Suprapubic skin (tissue), 4 donors: ENCODE measurements around the gene SACM1L. TPM values are rescaled to one million over a fixed set of nuclear protein-coding genes. Genes with fewer than 3 reads are reported as not detected.

ENCODE experiments used
- DNase-seq, 2 donors: peaks; one replicate each; pipeline ENCODE4 v3.0.0-alpha.2; 2019; ENCODE audit warnings: low spot score in 2 of 2
- H3K27ac ChIP-seq: fragments of 200-600 bp; sonication (generic); one replicate; pipeline ENCODE4 v1.5.1; 2019
- H3K27me3 ChIP-seq: fragments of 200-600 bp; sonication (generic); one replicate; pipeline ENCODE4 v1.5.1; 2019
- H3K36me3 ChIP-seq: fragments of 200-600 bp; sonication (generic); one replicate; pipeline ENCODE4 v1.5.1; 2019
- H3K4me1 ChIP-seq: fragments of 200-600 bp; sonication (generic); one replicate; pipeline ENCODE4 v1.5.1; 2019
- H3K4me3 ChIP-seq: fragments of 200-600 bp; sonication (generic); one replicate; pipeline ENCODE4 v1.5.1; 2019; ENCODE audit warnings: mild to moderate bottlenecking
- H3K9me3 ChIP-seq: fragments of 200-600 bp; sonication (generic); one replicate; pipeline ENCODE4 v1.5.1; 2019
- EP300 ChIP-seq: sonication (generic); formaldehyde crosslinking; IDR thresholded peaks from one replicate; pipeline ENCODE4 v1.6.1; 2017; ENCODE audit warnings: antibody characterized with exemption
- POLR2A ChIP-seq, 2 donors: fragments of 450-650 bp; IDR thresholded peaks; one replicate each; pipeline ENCODE4 v1.6.1; 2017; ENCODE audit warnings: antibody characterized with exemption in 2 of 2, mild to moderate bottlenecking in 2 of 2, moderate library complexity in 2 of 2
- POLR2AphosphoS5 ChIP-seq, 3 donors: sonication (generic); formaldehyde crosslinking; IDR thresholded peaks; one replicate each; pipeline ENCODE4 v1.6.1; 2017; ENCODE audit warnings: antibody characterized with exemption in 3 of 3
- WGBS: methylation state at CpG from one replicate; pipeline ENCODE4 v1.1.5; 2018; 5-methylcytosine and 5-hydroxymethylcytosine counted together
- total RNA-seq, 4 donors: library from RNA; depleted of rRNA; stranded (reverse); fragments of >200 nt; gene quantifications; one replicate each; pipeline ENCODE4 v1.1.0, GENCODE V29; 2016
- TF ChIP-seq, protein P1 (sequence below), 2 donors: fragments of 200-600 bp in 1 of 2; fragments of 450-650 bp in 1 of 2; sonication (generic) in 1 of 2; IDR thresholded peaks; one replicate each; pipeline ENCODE4 v1.5.1; 2016 to 2019; ENCODE audit warnings: antibody characterized with exemption in 2 of 2, mild to moderate bottlenecking in 1 of 2, moderate library complexity in 1 of 2

Gene SACM1L
- total RNA-seq, 4 donors from 2014 or later = 22.8 to 48.9 (median 31.2) TPM

DNA sequence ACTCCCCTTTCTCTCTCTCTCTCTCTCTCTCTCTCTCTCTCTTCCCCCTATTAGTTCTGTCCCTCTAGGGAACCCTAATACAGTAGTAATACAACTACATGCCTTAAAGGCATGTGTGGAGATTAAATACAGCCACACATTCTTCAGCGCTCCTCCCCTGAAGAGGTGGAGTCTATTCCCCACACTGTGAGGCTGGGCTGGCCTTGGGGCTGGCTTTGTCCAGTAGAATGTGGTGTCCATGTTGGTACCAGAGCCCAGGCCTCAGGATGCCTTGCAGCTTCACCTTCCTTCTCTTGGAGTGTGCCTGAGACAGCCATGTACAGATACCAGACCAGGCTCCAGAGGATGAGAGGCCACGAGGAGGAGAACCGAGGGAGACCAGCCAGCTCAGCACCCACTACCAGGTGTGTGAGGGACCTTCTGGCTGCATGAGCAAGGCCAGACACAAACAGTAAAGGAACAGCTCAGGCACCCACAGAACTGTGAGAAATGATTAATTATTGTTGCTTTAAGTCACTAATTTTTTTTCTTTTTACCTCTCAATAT is 96.5 kb downstream of the SACM1L start:
- H3K4me3 ChIP-seq = no peak overlapping the region
- H3K27ac ChIP-seq = no peak overlapping the region
- TF ChIP-seq, protein P1, sequence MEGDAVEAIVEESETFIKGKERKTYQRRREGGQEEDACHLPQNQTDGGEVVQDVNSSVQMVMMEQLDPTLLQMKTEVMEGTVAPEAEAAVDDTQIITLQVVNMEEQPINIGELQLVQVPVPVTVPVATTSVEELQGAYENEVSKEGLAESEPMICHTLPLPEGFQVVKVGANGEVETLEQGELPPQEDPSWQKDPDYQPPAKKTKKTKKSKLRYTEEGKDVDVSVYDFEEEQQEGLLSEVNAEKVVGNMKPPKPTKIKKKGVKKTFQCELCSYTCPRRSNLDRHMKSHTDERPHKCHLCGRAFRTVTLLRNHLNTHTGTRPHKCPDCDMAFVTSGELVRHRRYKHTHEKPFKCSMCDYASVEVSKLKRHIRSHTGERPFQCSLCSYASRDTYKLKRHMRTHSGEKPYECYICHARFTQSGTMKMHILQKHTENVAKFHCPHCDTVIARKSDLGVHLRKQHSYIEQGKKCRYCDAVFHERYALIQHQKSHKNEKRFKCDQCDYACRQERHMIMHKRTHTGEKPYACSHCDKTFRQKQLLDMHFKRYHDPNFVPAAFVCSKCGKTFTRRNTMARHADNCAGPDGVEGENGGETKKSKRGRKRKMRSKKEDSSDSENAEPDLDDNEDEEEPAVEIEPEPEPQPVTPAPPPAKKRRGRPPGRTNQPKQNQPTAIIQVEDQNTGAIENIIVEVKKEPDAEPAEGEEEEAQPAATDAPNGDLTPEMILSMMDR (IDR thresholded peaks at IDR 0.05) = no peak
- no peak for TF ChIP-seq POLR2A (IDR thresholded peaks at IDR 0.05)
- H3K36me3 ChIP-seq = no peaks in the 10 kb centered on the region
- no peaks in the 10 kb centered on the region for H3K9me3 ChIP-seq
- H3K4me1 ChIP-seq = no peaks in the 10 kb centered on the region
- WGBS = 75% methylated on average over 3 of the region's 3 CpGs
- peak in 1 of 2 donors; percentile 54 for DNase-seq
- H3K27me3 ChIP-seq = no peaks in the 10 kb centered on the region

DNA sequence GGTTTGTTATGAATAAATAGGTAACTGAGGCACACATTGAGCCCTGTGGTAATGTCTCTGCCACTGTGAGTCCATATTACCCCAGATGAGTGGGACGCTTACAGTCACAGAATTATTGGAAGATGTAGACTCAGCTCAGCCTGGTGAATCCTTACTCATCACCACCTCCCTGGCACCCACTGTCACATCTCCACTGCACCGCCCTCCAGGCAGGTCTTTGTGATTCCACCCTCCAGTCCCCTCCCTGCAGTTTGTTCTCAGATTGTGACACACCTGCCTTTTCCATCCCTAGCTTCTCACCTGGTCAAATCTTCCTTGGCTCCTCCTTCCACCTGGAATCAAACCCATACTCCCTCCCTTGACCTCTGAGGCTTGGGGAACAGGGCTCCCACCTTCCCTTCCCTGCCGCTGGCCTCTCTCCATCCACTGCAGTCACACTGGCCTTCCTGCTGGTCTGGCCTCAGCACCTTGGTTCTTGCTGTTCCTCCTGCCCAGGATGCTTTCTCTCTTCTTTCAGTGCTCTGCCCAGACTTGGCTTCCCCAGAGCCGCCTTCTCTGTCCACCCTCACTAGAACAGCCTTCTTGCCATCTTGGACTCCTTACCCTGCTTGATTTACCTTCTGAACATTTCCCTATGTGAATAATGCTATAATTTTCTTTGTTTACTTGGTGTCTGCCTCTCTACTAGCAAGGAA is 97.8 kb downstream of the SACM1L start:
- TF ChIP-seq POLR2A (IDR thresholded peaks at IDR 0.05) = no peak
- TF ChIP-seq, protein P1 (IDR thresholded peaks at IDR 0.05) = no peak
- no peak overlapping the region for H3K27ac ChIP-seq
- no peaks in the 10 kb centered on the region for H3K4me1 ChIP-seq
- peak in 1 of 2 donors; percentile 64 for DNase-seq
- no peaks in the 10 kb centered on the region for H3K36me3 ChIP-seq
- H3K27me3 ChIP-seq = no peaks in the 10 kb centered on the region
- WGBS = 76% methylated on average over 4 of the region's 4 CpGs
- H3K4me3 ChIP-seq = no peak overlapping the region
- H3K9me3 ChIP-seq = no peaks in the 10 kb centered on the region

DNA sequence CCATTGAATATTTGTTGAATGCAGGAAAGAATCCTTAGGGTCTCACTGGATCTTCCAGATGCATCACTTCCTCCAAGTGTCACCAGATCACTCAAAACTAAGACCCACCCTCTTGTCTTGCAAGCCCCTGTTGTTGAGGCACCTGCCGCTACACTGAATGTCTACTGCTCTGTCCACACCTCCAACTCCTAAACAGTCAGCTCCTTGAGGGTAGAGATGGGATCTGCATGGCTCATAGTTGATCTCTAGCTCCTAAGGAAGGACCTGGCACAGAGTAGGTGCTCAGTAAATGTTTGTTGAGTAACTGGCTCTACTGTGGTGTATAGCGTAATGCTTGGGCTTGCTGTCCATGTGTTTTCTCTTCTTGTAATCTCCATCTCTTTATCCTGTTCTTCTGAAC is 98.4 kb downstream of the SACM1L start:
- Histone ChIP-seq H3K4me3 (no peak overlapping the region), H3K27me3 (no peaks in the 10 kb centered on the region), H3K4me1 (no peaks in the 10 kb centered on the region), H3K27ac (no peak overlapping the region), H3K36me3 (no peaks in the 10 kb centered on the region), H3K9me3 (no peaks in the 10 kb centered on the region)
- DNase-seq = peak in 1 of 2 donors; percentile 13
- 93% methylated on average over 2 of the region's 2 CpGs for WGBS
- TF ChIP-seq EP300 (no peak), POLR2AphosphoS5 (IDR thresholded peaks at IDR 0.05) (no peak), POLR2A (IDR thresholded peaks at IDR 0.05) (no peak)
- TF ChIP-seq, protein P1 (IDR thresholded peaks at IDR 0.05) = no peak

DNA sequence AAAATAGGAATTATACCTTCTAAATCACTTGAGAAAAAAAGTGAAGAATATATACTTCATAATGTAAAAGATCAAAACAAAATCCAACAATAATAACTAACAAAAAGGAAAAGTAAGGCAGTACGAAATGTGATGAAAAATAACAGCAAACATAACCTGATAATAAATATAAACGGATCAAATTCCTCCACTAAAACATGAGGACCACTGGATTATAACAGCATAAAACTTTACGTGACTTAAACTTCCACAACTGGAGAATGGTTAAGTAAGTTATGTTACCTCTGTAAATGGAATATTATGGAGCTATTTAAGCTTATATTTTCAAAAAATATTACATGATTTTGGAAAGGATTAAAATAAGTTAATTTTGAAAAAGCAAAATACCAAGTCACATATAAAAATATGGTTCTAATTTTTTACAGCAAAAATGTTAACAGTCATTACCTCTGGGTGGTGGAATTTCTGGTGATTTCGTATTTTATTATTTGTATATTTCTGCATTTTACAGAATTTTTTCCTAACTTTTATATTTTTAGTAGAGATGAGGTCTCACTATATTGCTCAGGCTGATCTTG is 100.1 kb downstream of the SACM1L start:
- Histone ChIP-seq H3K4me1 (no peaks in the 10 kb centered on the region), H3K9me3 (no peaks in the 10 kb centered on the region), H3K36me3 (no peaks in the 10 kb centered on the region), H3K27me3 (peaks cover 5% of the 10 kb centered on the region), H3K4me3 (no peak overlapping the region), H3K27ac (no peak overlapping the region)
- no peak for DNase-seq
- 91% methylated on average over 4 of the region's 4 CpGs for WGBS
- TF ChIP-seq, protein P1 (IDR thresholded peaks at IDR 0.05) = no peak
- TF ChIP-seq POLR2AphosphoS5 (IDR thresholded peaks at IDR 0.05) (no peak), EP300 (no peak), POLR2A (IDR thresholded peaks at IDR 0.05) (no peak)

DNA sequence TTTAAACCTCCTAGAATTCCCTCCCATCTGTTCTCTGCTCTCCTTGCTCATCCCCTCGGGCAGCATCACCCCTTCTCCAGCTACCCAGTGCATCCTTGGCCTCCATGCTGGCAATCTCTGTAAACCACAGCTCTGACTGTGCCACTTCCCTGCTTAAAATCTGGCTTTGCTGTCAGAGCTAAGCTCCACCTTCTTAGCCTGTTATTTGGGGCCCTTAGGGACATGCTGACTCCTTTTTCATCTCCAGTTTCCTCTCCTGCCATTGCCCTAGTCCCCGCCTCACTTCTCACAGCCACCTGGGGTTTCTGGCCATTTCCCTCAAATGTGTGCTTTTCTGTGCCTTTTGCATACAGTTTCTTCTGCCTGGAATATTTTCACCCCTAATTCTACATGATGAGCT is 101.4 kb downstream of the SACM1L start:
- Histone ChIP-seq H3K4me3 (no peak overlapping the region), H3K36me3 (no peaks in the 10 kb centered on the region), H3K9me3 (no peaks in the 10 kb centered on the region), H3K27me3 (peaks cover 13% of the 10 kb centered on the region), H3K4me1 (peaks cover 2% of the 10 kb centered on the region), H3K27ac (no peak overlapping the region)
- no peak for DNase-seq
- WGBS = 78% methylated on average over 2 of the region's 2 CpGs
- TF ChIP-seq POLR2AphosphoS5 (IDR thresholded peaks at IDR 0.05) (no peak), POLR2A (IDR thresholded peaks at IDR 0.05) (no peak), EP300 (no peak)
- TF ChIP-seq, protein P1 (IDR thresholded peaks at IDR 0.05) = no peak
